ENCODE measurements around the gene ITGAX. TPM values are rescaled to one million over a fixed set of nuclear protein-coding genes. Genes with fewer than 3 reads are reported as not detected.

Gene ITGAX
- total RNA-seq, 4 donors from 2014 or later, result 1.2 to 3.8 (median 3.7) TPM; not detected in 1

GRCh38 chr16:31344712-31345111 is 10.3 kb upstream of the ITGAX start:
- Histone ChIP-seq H3K27me3 (no peaks in the 10 kb centered on the region), H3K9me3 (no peaks in the 10 kb centered on the region), H3K4me3 (no peak overlapping the region), H3K27ac (no peak overlapping the region), H3K4me1 (peaks cover 0 to 3% (median 0%) of the 10 kb centered on the region in 4 donors), H3K36me3 (no peaks in the 10 kb centered on the region)
- WGBS, 2 donors (ENCODE audit: low coverage in 1 of 2), result 58 to 80% methylated on average over 1 to 9 of the region's 9 CpGs
- in situ Hi-C loops (cut with MboI; ENCODE audit: low pct_ligation_motif_present in 1 of 4, low pct_unique_long_range_greater_than_20kb in 1 of 4, low sequenced_read_pairs in 3 of 4), result no loop called here
- intact Hi-C loops (cut with DNase I; ENCODE audit: low total_unique reads), result no loop called here
- DNase-seq, result no peak
- no peak for TF ChIP-seq CTCF (IDR thresholded peaks at IDR 0.05)
- no peak for TF ChIP-seq POLR2AphosphoS5 (IDR thresholded peaks at IDR 0.05)
- TF ChIP-seq EP300 (IDR thresholded peaks at IDR 0.05; ENCODE audit: low read depth), result no peak
- TF ChIP-seq POLR2A (IDR thresholded peaks at IDR 0.05), result no peak

GRCh38 chr16:31347445-31347844 is 7.5 kb upstream of the ITGAX start:
- Histone ChIP-seq H3K9me3 (no peaks in the 10 kb centered on the region), H3K36me3 (no peaks in the 10 kb centered on the region), H3K27ac (no peak overlapping the region), H3K27me3 (no peaks in the 10 kb centered on the region), H3K4me1 (peaks cover 0 to 3% (median 0%) of the 10 kb centered on the region in 4 donors), H3K4me3 (no peak overlapping the region)
- DNase-seq, result no peak
- TF ChIP-seq POLR2AphosphoS5 (IDR thresholded peaks at IDR 0.05) (no peak), CTCF (IDR thresholded peaks at IDR 0.05) (no peak), POLR2A (IDR thresholded peaks at IDR 0.05) (no peak), EP300 (IDR thresholded peaks at IDR 0.05; ENCODE audit: low read depth) (no peak)
- in situ Hi-C loops (cut with MboI; ENCODE audit: low pct_ligation_motif_present in 1 of 4, low pct_unique_long_range_greater_than_20kb in 1 of 4, low sequenced_read_pairs in 3 of 4) (no loop called here), intact Hi-C loops (cut with DNase I; ENCODE audit: low total_unique reads) (no loop called here)
- WGBS, 2 donors (ENCODE audit: low coverage in 1 of 2), result 61 to 86% methylated on average over 3 to 5 of the region's 5 CpGs

GRCh38 chr16:31348579-31348978 is 6.4 kb upstream of the ITGAX start:
- WGBS, 2 donors (ENCODE audit: low coverage in 1 of 2), result 50 to 55% methylated on average over 3 of the region's 3 CpGs
- H3K9me3 ChIP-seq, result no peaks in the 10 kb centered on the region
- in situ Hi-C loops (cut with MboI; ENCODE audit: low pct_ligation_motif_present in 1 of 4, low pct_unique_long_range_greater_than_20kb in 1 of 4, low sequenced_read_pairs in 3 of 4) (no loop called here), intact Hi-C loops (cut with DNase I; ENCODE audit: low total_unique reads) (no loop called here)
- H3K4me1 ChIP-seq, result peaks cover 0 to 3% (median 0%) of the 10 kb centered on the region in 4 donors
- TF ChIP-seq EP300 (IDR thresholded peaks at IDR 0.05; ENCODE audit: low read depth) (no peak), POLR2A (IDR thresholded peaks at IDR 0.05) (no peak), CTCF (IDR thresholded peaks at IDR 0.05) (no peak), POLR2AphosphoS5 (IDR thresholded peaks at IDR 0.05) (no peak)
- no peaks in the 10 kb centered on the region for H3K27me3 ChIP-seq
- no peak overlapping the region for H3K4me3 ChIP-seq
- no peak for DNase-seq
- no peak overlapping the region for H3K27ac ChIP-seq
- H3K36me3 ChIP-seq, result no peaks in the 10 kb centered on the region

- no peaks in the 10 kb centered on the region for H3K27me3 ChIP-seq
- in situ Hi-C loops (cut with MboI; ENCODE audit: low pct_ligation_motif_present in 1 of 4, low pct_unique_long_range_greater_than_20kb in 1 of 4, low sequenced_read_pairs in 3 of 4) (no loop called here), intact Hi-C loops (cut with DNase I; ENCODE audit: low total_unique reads) (no loop called here)
- DNase-seq, result no peak
- peak overlapping the region in 1 of 4 donors; percentile 60 for H3K27ac ChIP-seq
- H3K4me1 ChIP-seq, result peaks cover 0 to 3% (median 0%) of the 10 kb centered on the region in 4 donors
- no peak overlapping the region for H3K4me3 ChIP-seq
- 73 to 80% methylated on average over 11 to 12 of the region's 12 CpGs for WGBS, 2 donors (ENCODE audit: low coverage in 1 of 2)
- H3K36me3 ChIP-seq, result no peaks in the 10 kb centered on the region
- TF ChIP-seq POLR2A (IDR thresholded peaks at IDR 0.05) (no peak), EP300 (IDR thresholded peaks at IDR 0.05; ENCODE audit: low read depth) (no peak), POLR2AphosphoS5 (IDR thresholded peaks at IDR 0.05) (no peak), CTCF (IDR thresholded peaks at IDR 0.05) (no peak)
- no peaks in the 10 kb centered on the region for H3K9me3 ChIP-seq
Observed at GRCh38 chr16:31350275-31351005, 4.5 kb upstream of the ITGAX start.
